GM04504 (cell line): Measurements from ENCODE around the gene RETN.
A peak's percentile ranks its signal among the peaks of the same experiment; 100 is the strongest.

Source experiments
- DNase-seq: peaks from one replicate; pipeline ENCODE4 v3.0.0-alpha.2; 2012; ENCODE audit warnings: low read depth

RETN gene

GRCh38 chr19:7657131-7657751 lies 11.6 kb upstream of the RETN start:
- DNase-seq = no peak

GRCh38 chr19:7658219-7658686 lies 10.6 kb upstream of the RETN start:
- no peak for DNase-seq

- no peak for DNase-seq
These were observed 6.9 kb upstream of the RETN start for GRCh38 chr19:7661744-7662538.

DNA sequence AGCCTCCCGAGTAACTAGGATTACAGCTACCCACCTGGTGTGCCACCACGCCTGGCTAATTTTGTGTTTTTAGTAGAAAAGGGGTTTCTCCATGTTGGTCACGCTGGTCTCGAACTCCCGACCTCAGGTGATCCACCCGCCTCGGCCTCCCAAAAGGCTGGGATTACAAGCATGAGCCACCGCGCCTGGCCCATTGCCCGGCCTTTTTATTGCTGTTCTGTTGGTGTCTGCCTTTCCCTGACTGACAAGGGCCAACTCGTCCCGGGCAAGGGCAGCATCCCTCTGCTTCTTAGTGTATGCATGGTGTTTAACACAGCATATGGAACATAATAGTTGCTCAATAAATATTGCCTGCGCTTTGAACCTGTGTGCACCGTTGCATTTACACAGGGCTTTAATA lies 6.2 kb upstream of the RETN start:
- DNase-seq = no peak

- DNase-seq = no peak
These were observed 5.1 kb upstream of the RETN start for GRCh38 chr19:7663706-7664105.

DNA sequence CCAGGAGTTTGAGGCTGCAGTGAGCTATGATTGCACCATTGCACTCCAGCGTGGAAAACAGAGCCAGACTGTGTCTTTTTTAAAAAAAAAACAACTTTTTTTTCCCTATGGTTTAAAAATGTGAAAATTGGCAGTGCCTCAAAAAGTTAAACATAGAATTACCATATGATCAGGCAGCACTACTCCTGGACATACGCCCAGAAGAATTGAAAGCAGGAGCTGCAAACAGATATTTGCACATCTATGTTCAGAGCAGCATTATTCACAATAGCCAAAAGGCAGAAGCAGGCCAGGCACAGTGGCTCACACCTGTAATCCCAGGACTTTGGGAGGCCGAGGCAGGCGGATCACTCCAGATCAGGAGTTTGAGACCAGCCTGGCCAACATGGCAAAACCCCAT lies 3.8 kb upstream of the RETN start:
- peak; percentile 11 for DNase-seq

- no peak for DNase-seq
These were observed 792 bp downstream of the RETN start for GRCh38 chr19:7669641-7670040.

- DNase-seq = no peak
These were observed 1.4 kb downstream of the RETN start for GRCh38 chr19:7670150-7670783.

DNA sequence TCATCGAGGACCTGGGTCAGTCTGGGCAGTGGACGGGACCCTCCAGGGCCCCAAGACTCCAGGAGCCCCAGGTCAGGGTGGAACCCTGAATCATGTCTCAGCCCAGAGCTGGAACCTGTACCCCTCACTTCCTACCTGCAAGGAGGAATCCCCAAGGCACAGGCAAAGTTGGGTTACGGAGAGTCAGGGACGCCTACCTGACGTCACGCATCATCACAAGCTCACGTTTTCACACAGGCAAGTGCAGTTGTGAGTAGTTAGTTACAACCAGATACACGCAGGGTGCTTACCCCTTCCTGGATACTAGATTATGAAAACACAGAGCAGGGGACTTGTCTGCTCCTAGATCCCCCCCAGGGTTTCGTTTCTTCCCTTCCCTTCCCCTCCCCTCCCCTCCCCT lies 1.9 kb downstream of the RETN start:
- DNase-seq = no peak

GRCh38 chr19:7672522-7672921 lies 3.7 kb downstream of the RETN start:
- no peak for DNase-seq

DNA sequence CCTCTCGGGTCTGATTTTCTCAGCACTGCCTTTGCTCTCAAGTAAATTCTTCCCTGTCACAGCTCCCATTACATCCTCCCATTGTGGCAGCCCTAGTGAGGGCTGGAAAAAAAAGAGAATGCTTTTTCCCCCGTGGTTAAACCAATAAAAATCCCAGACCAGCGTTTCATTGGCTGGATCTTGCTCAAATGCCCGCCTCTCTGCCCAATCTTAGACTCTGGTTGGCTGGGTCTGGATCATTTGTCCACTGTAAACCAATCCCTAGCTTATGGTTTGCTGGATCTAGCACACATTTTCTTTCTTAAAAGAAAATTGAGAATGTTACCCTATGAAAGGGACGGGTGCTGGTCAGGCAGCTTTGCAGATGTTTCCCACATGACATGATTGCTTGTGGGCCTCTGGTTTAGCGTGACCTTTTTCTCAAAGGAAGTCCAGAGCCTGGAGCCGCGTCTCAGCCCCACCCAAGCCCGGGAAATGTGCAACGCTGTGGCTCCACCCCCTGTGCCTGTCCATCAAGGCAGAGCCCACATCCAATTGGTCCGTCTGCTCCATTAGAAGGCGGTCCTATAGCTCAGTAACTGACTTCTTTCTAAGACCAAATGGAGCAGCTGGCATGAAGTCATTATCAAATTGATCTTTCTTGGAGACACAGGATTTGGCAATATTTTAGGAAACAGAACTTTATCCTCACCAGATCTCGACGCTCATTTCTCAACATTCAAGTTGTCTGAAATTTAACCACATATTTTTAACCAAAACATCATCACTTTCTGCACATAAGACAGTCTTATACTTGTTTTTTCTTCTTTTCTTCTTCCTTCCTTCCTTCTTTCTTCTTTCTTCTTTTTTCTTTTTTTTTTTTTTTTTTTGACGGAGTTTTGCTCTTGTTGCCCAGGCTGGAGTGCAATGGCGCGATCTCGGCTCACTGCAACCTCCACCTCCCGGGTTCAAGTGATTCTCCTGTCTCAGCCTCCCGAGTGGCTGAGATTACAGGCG lies 5.5 kb downstream of the RETN start:
- peak; percentile 46 for DNase-seq

- no peak for DNase-seq
These were observed 7.5 kb downstream of the RETN start for GRCh38 chr19:7676376-7676775.

GRCh38 chr19:7676854-7677253 lies 8.0 kb downstream of the RETN start, which contains the start of gene MCEMP1:
TSS of gene MCEMP1 (plus strand) at chr19:7677090. CDS start at chr19:7677121, 31 bp downstream.
- no peak for DNase-seq

DNA sequence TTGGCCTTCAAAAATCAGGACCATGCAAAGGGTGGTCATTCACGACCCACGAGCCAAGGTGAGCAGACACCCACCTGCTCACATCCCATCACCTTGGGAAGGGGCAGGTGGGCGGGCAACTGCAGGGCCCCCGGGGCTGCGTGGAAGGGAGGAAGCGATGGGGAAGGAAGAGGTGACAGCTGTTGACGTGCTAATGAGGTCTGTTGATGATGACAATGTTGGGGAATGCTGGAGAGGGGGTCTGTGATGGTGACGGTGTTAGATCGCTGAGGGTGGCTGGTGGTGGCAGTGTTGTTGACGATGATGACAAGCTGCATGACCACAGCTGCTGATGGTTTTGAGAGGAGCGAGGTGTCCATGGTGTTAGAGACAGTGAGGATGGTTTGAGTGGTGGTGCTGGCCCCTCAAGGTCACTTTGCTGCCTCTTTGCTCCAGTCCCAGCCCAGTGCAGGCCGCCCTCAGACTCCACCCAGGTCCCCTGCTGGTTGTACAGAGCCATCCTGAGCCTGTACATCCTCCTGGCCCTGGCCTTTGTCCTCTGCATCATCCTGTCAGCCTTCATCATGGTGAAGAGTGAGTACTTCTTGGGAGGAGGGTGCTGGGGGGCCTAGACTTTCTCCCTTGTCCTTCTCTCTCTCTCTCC lies 8.9 kb downstream of the RETN start:
- no peak for DNase-seq

- no peak for DNase-seq
These were observed 10.3 kb downstream of the RETN start for GRCh38 chr19:7678971-7679751.

DNA sequence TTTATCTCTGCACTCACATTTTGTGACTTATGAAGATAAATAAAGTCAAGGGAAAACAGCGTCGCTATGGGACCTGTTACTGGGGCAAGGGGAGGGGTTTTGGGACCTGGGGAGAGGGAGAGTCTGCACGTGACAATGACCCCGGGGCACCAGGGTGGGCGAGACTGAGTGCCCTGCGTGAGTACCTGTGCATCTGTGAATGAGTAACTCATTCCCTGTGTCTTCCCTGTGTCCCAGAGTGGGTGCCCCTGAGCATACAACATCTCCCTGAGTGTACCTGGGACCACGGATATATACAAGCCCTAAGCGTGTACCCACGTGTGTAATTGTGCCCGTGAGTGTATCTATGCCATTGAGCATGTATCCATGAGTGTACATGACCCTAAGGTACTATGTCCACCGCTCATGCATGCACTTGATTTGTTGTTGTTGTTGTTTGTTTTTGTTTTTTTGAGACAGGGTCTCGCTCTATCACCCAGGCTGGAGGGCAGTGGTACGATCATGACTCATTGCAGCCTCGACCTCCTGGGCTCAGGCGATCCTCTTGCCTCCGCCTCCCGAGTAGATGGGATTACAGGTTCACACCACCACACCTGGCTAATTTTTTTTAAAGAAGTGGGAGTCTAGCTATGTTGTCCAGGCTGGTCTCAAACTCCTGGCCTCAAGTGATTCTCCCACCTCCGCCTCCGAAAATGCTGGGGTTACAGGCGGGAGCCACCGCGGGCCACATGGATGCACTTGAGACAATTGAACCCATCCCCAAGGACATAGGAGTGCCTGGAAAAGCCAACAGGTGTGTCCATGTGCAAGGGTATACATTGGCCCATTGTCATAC lies 11.1 kb downstream of the RETN start:
- DNase-seq = no peak

GRCh38 chr19:7680606-7681339 lies 11.9 kb downstream of the RETN start, which contains the start of gene TRAPPC5:
TSS of gene TRAPPC5 (plus strand) at chr19:7680833. CDS start at chr19:7682254, 1,421 bp downstream.
- DNase-seq = peak; percentile 44

GRCh38 chr19:7681340-7682174 lies 12.7 kb downstream of the RETN start:
- peak; percentile 46 for DNase-seq
